GM23338 (cell line): Measurements from ENCODE around the gene CDKL1. TPM values are rescaled to one million over a fixed set of nuclear protein-coding genes. Genes with fewer than 3 reads are reported as not detected.

Source experiments
- ATAC-seq: fragments of 200-7000 bp; cut with Tn5 transposase; 3 replicates; pipeline ENCODE4 v1.9.1; 2020
- DNase-seq: peaks from one replicate; pipeline ENCODE4 v3.0.0-alpha.2; 2015; ENCODE audit warnings: low spot score
- H2AFZ ChIP-seq: fragments of 200-600 bp; sonication (generic); 2 replicates; pipeline ENCODE4 v1.8.0; 2016; ENCODE audit warnings: antibody characterized with exemption, mild to moderate bottlenecking, moderate library complexity
- H3F3A ChIP-seq: fragments of 200-600 bp; sonication (generic); replicated peaks from 2 replicates; pipeline ENCODE4 v1.8.0; 2017; ENCODE audit warnings: antibody characterized with exemption, mixed run types, low read depth
- H3K27ac ChIP-seq: fragments of 200-600 bp; sonication (generic); 2 replicates; pipeline ENCODE4 v1.6.1; 2016; ENCODE audit warnings: low read depth
- H3K27me3 ChIP-seq: fragments of 200-600 bp; sonication (generic); 2 replicates; pipeline ENCODE4 v1.8.0; 2016; ENCODE audit warnings: mild to moderate bottlenecking, mixed run types, moderate library complexity; ENCODE audit not compliant: insufficient read depth
- H3K36me3 ChIP-seq: fragments of 200-600 bp; sonication (generic); 2 replicates; pipeline ENCODE4 v1.8.0; 2016; ENCODE audit warnings: mild to moderate bottlenecking; ENCODE audit not compliant: insufficient read depth
- H3K4me1 ChIP-seq: fragments of 200-600 bp; sonication (generic); 2 replicates; pipeline ENCODE4 v1.8.0; 2016; ENCODE audit warnings: mild to moderate bottlenecking, moderate library complexity; ENCODE audit not compliant: insufficient read depth
- H3K4me2 ChIP-seq: fragments of 200-600 bp; sonication (generic); 2 replicates; pipeline ENCODE4 v1.7.1; 2017; ENCODE audit warnings: mixed run types
- H3K4me3 ChIP-seq: fragments of 200-600 bp; sonication (generic); 2 replicates; pipeline ENCODE4 v1.6.1; 2016; ENCODE audit warnings: mixed run types
- H3K79me2 ChIP-seq: fragments of 200-600 bp; sonication (generic); replicated peaks from 2 replicates; pipeline ENCODE4 v1.8.0; 2017; ENCODE audit warnings: mild to moderate bottlenecking; ENCODE audit not compliant: insufficient read depth
- H3K9me2 ChIP-seq: fragments of 200-600 bp; sonication (generic); 2 replicates; pipeline ENCODE4 v1.8.0; 2017; ENCODE audit not compliant: insufficient read depth
- H4K20me1 ChIP-seq: fragments of 200-600 bp; sonication (generic); replicated peaks from 2 replicates; pipeline ENCODE4 v1.8.0; 2017; ENCODE audit warnings: mild to moderate bottlenecking; ENCODE audit not compliant: insufficient read depth
- H3K27ac Mint-ChIP-seq: 2 replicates; pipeline ENCODE4 v1.8.0; 2020; ENCODE audit warnings: inconsistent platforms, mild to moderate bottlenecking, moderate library complexity, mixed read lengths
- H3K27me3 Mint-ChIP-seq: 3 replicates; pipeline ENCODE4 v1.8.0; 2022; ENCODE audit warnings: low read depth, mild to moderate bottlenecking, moderate library complexity, mixed read lengths, inconsistent platforms; ENCODE audit not compliant: insufficient read depth, poor library complexity
- H3K36me3 Mint-ChIP-seq: 3 replicates; pipeline ENCODE4 v1.8.0; 2021; ENCODE audit warnings: low read depth, mild to moderate bottlenecking, inconsistent platforms, moderate library complexity, mixed read lengths
- H3K4me1 Mint-ChIP-seq: 3 replicates; pipeline ENCODE4 v1.8.0; 2020; ENCODE audit warnings: mild to moderate bottlenecking, inconsistent platforms, mixed read lengths
- H3K4me3 Mint-ChIP-seq: 3 replicates; pipeline ENCODE4 v1.8.0; 2021; ENCODE audit warnings: moderate library complexity, mild to moderate bottlenecking, inconsistent platforms, mixed read lengths
- H3K9me3 Mint-ChIP-seq: 3 replicates; pipeline ENCODE4 v1.8.0; 2020; ENCODE audit warnings: moderate library complexity, mild to moderate bottlenecking, inconsistent platforms, mixed read lengths
- CREB1 ChIP-seq: fragments of 250-450 bp; sonication (Bioruptor Pico); IDR thresholded peaks from 2 replicates; pipeline ENCODE4 v1.5.0; 2020; ENCODE audit warnings: low read depth, mild to moderate bottlenecking, moderate library complexity
- ETS1 ChIP-seq: IDR thresholded peaks from 2 replicates; pipeline ENCODE4 v1.6.1; 2016; ENCODE audit warnings: antibody characterized with exemption
- EZH2 ChIP-seq: fragments of 200-600 bp; sonication (generic); IDR thresholded peaks from one replicate; pipeline ENCODE4 v1.8.0; 2017; ENCODE audit warnings: antibody characterized with exemption, mild to moderate bottlenecking, low read depth; ENCODE audit not compliant: unreplicated experiment
- EZH2phosphoT487 ChIP-seq: fragments of 200-600 bp; sonication (generic); IDR thresholded peaks from one replicate; pipeline ENCODE4 v1.8.1; 2018; ENCODE audit warnings: antibody characterized with exemption; ENCODE audit not compliant: unreplicated experiment
- JUNB ChIP-seq: IDR thresholded peaks from one replicate; pipeline ENCODE4 v1.6.1; 2016; ENCODE audit warnings: antibody characterized with exemption; ENCODE audit not compliant: unreplicated experiment
- NANOG ChIP-seq: IDR thresholded peaks from 2 replicates; pipeline ENCODE4 v1.6.1; 2016; ENCODE audit warnings: antibody characterized with exemption, borderline replicate concordance
- POLR2AphosphoS5 ChIP-seq: IDR thresholded peaks from 2 replicates; pipeline ENCODE4 v1.6.1; 2016; ENCODE audit warnings: antibody characterized with exemption, low read depth
- REST ChIP-seq: IDR thresholded peaks from one replicate; pipeline ENCODE4 v1.6.1; 2018; ENCODE audit warnings: antibody characterized with exemption; ENCODE audit not compliant: unreplicated experiment
- STAT1 ChIP-seq: IDR thresholded peaks from one replicate; pipeline ENCODE4 v1.6.1; 2016; ENCODE audit warnings: antibody characterized with exemption; ENCODE audit not compliant: unreplicated experiment
- ZNF114 ChIP-seq: fragments of 250-450 bp; sonication (Bioruptor Pico); IDR thresholded peaks from 2 replicates; pipeline ENCODE4 v1.5.0; 2020; ENCODE audit warnings: mild to moderate bottlenecking, moderate library complexity
- ZNF331 ChIP-seq: fragments of 250-450 bp; sonication (Bioruptor Pico); IDR thresholded peaks from 2 replicates; pipeline ENCODE4 v1.5.0; 2020; ENCODE audit warnings: low read depth, mild to moderate bottlenecking, moderate library complexity
- polyA plus RNA-seq: library from polyadenylated mRNA; unstranded; fragments of >200 nt; fragmentation: Nextera tagmentation; extraction: Ambion mirVana; gene quantifications from 2 replicates; pipeline ENCODE4 v1.2.1, GENCODE V29; 2016
- total RNA-seq: library from RNA; depleted of rRNA; stranded (reverse); fragments of >200 nt; shearing (Covaris generic); gene quantifications from 2 replicates; pipeline ENCODE4 v1.2.3, GENCODE V29; 2014
- TF ChIP-seq, protein P1 (sequence below): fragments of 250-450 bp; sonication (Bioruptor Pico); IDR thresholded peaks from 2 replicates; pipeline ENCODE4 v1.5.0; 2020; ENCODE audit warnings: mild to moderate bottlenecking, moderate library complexity
- TF ChIP-seq, protein P2 (sequence below), 2 experiments: fragments of 200-600 bp in 1 of 2; sonication (generic) in 1 of 2; conservative IDR thresholded peaks; 2 replicates each; pipeline versions ENCODE4 v1.5.1 to v1.6.1; 2016 to 2017; ENCODE audit warnings: antibody characterized with exemption in 2 of 2, low read depth in 2 of 2, mild to moderate bottlenecking in 2 of 2, moderate library complexity in 1 of 2

The CDKL1 gene
- total and polyA plus RNA-seq, 2 experiments from 2014 or later, result 0.52 TPM

DNA sequence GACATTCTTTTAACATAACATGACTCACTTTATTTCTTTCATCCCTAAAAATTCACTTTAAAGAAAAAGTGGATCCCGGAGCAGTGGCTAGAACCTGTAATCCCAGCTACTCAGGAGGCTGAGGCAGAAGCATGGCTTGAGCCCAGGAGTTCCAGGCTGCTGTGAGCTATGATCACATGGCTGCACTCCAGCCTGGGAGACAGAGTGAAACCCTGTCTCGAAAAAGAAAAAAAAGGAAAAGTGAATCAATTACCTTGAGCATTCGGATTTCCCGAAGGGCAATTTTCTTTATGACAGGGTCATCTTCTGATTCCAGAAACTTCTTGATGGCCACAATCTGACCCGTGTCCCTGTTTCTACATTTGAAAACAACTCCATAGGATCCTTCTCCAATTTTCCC, 1.2 kb downstream of the CDKL1 start:
- no peak for ATAC-seq
- no peak for DNase-seq
- peak overlapping the region; percentile 82 for H3K4me2 ChIP-seq
- Mint-ChIP-seq H3K27ac (no peak overlapping the region), H3K4me1 (peaks cover 11% of the 10 kb centered on the region; the same call in 2 of the 3 replicates), H3K9me3 (no peaks in the 10 kb centered on the region), H3K4me3 (peak overlapping the region; percentile 85), H3K36me3 (peaks cover 2% of the 10 kb centered on the region; the same call in 1 of the 3 replicates), H3K27me3 (peaks cover 19% of the 10 kb centered on the region)
- peaks cover 36% of the 10 kb centered on the region for H3K27me3 ChIP-seq
- no peaks in the 10 kb centered on the region for H3K79me2 ChIP-seq
- H3K36me3 ChIP-seq, result no peaks in the 10 kb centered on the region
- peak overlapping the region; percentile 57 for H3K4me3 ChIP-seq
- H3K4me1 ChIP-seq, result peaks cover 15% of the 10 kb centered on the region; the same call in 1 of the 2 replicates
- H3K9me2 ChIP-seq, result no peaks in the 10 kb centered on the region
- TF ChIP-seq, protein P1, sequence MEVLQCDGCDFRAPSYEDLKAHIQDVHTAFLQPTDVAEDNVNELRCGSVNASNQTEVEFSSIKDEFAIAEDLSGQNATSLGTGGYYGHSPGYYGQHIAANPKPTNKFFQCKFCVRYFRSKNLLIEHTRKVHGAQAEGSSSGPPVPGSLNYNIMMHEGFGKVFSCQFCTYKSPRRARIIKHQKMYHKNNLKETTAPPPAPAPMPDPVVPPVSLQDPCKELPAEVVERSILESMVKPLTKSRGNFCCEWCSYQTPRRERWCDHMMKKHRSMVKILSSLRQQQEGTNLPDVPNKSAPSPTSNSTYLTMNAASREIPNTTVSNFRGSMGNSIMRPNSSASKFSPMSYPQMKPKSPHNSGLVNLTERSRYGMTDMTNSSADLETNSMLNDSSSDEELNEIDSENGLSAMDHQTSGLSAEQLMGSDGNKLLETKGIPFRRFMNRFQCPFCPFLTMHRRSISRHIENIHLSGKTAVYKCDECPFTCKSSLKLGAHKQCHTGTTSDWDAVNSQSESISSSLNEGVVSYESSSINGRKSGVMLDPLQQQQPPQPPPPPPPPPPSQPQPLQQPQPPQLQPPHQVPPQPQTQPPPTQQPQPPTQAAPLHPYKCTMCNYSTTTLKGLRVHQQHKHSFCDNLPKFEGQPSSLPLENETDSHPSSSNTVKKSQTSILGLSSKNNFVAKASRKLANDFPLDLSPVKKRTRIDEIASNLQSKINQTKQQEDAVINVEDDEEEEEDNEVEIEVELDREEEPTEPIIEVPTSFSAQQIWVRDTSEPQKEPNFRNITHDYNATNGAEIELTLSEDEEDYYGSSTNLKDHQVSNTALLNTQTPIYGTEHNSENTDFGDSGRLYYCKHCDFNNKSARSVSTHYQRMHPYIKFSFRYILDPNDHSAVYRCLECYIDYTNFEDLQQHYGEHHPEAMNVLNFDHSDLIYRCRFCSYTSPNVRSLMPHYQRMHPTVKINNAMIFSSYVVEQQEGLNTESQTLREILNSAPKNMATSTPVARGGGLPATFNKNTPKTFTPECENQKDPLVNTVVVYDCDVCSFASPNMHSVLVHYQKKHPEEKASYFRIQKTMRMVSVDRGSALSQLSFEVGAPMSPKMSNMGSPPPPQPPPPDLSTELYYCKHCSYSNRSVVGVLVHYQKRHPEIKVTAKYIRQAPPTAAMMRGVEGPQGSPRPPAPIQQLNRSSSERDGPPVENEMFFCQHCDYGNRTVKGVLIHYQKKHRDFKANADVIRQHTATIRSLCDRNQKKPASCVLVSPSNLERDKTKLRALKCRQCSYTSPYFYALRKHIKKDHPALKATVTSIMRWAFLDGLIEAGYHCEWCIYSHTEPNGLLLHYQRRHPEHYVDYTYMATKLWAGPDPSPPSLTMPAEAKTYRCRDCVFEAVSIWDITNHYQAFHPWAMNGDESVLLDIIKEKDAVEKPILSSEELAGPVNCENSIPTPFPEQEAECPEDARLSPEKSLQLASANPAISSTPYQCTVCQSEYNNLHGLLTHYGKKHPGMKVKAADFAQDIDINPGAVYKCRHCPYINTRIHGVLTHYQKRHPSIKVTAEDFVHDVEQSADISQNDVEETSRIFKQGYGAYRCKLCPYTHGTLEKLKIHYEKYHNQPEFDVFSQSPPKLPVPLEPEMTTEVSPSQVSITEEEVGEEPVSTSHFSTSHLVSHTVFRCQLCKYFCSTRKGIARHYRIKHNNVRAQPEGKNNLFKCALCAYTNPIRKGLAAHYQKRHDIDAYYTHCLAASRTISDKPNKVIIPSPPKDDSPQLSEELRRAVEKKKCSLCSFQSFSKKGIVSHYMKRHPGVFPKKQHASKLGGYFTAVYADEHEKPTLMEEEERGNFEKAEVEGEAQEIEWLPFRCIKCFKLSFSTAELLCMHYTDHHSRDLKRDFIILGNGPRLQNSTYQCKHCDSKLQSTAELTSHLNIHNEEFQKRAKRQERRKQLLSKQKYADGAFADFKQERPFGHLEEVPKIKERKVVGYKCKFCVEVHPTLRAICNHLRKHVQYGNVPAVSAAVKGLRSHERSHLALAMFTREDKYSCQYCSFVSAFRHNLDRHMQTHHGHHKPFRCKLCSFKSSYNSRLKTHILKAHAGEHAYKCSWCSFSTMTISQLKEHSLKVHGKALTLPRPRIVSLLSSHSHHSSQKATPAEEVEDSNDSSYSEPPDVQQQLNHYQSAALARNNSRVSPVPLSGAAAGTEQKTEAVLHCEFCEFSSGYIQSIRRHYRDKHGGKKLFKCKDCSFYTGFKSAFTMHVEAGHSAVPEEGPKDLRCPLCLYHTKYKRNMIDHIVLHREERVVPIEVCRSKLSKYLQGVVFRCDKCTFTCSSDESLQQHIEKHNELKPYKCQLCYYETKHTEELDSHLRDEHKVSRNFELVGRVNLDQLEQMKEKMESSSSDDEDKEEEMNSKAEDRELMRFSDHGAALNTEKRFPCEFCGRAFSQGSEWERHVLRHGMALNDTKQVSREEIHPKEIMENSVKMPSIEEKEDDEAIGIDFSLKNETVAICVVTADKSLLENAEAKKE (CRISPR knock-in tag), result no peak
- TF ChIP-seq STAT1, result no peak
- TF ChIP-seq CREB1, result no peak
- no peak for TF ChIP-seq ZNF114 (CRISPR knock-in tag)
- no peak for TF ChIP-seq REST
- TF ChIP-seq ETS1, result no peak
- no peak for TF ChIP-seq EZH2
- no peak for TF ChIP-seq EZH2phosphoT487
- TF ChIP-seq ZNF331 (CRISPR knock-in tag), result no peak
- TF ChIP-seq, protein P2, sequence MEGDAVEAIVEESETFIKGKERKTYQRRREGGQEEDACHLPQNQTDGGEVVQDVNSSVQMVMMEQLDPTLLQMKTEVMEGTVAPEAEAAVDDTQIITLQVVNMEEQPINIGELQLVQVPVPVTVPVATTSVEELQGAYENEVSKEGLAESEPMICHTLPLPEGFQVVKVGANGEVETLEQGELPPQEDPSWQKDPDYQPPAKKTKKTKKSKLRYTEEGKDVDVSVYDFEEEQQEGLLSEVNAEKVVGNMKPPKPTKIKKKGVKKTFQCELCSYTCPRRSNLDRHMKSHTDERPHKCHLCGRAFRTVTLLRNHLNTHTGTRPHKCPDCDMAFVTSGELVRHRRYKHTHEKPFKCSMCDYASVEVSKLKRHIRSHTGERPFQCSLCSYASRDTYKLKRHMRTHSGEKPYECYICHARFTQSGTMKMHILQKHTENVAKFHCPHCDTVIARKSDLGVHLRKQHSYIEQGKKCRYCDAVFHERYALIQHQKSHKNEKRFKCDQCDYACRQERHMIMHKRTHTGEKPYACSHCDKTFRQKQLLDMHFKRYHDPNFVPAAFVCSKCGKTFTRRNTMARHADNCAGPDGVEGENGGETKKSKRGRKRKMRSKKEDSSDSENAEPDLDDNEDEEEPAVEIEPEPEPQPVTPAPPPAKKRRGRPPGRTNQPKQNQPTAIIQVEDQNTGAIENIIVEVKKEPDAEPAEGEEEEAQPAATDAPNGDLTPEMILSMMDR (conservative IDR thresholded peaks at IDR 0.05; ENCODE audit: low read depth in 2 of 2), result no peak
- no peak for TF ChIP-seq JUNB
- TF ChIP-seq NANOG, result no peak
- TF ChIP-seq POLR2AphosphoS5, result no peak
- peak overlapping the region; percentile 88; the same call in 1 of the 2 replicates for H2AFZ ChIP-seq
- H4K20me1 ChIP-seq, result no peaks in the 10 kb centered on the region
- H3F3A ChIP-seq, result peaks cover 13% of the 10 kb centered on the region; the same call in 1 of the 2 replicates
- no peak overlapping the region for H3K27ac ChIP-seq
